Fibroblast of lung (primary cell): ENCODE results near the gene FBXO9.

ENCODE experiments used
- CTCF ChIP-seq, 2 donors: IDR thresholded peaks in 1 of 2; conservative IDR thresholded peaks in 1 of 2; 1 replicate in 1 of 2; 2 replicates in 1 of 2; pipeline ENCODE4 v1.5.1; 2011 to 2012; ENCODE audit warnings: low read length in 2 of 2, control low read depth in 1 of 2, inconsistent platforms in 1 of 2, low read depth in 1 of 2, mild to moderate bottlenecking in 1 of 2
- EZH2 ChIP-seq: IDR thresholded peaks from 2 replicates; pipeline ENCODE4 v1.5.1; 2012; ENCODE audit warnings: low read length, control low read depth, mild to moderate bottlenecking; ENCODE audit errors: missing control alignments

- TF ChIP-seq CTCF (conservative IDR thresholded peaks at IDR 0.05 in 1 of 2, IDR thresholded peaks at IDR 0.05 in 1 of 2; ENCODE audit: low read depth in 1 of 2, low read length in 2 of 2) (no peak), EZH2 (no peak)
Measured at GRCh38 chr6:53111865-53112264, 46.7 kb downstream of the FBXO9 start.
